Prostate gland (tissue), 2 donors: Measurements from ENCODE around the gene CKAP5. TPM values are rescaled to one million over a fixed set of nuclear protein-coding genes. Genes with fewer than 3 reads are reported as not detected.

Source experiments
- DNase-seq: peaks from one replicate; pipeline ENCODE4 v3.0.0-alpha.2; 2019; ENCODE audit warnings: low spot score
- H3K27ac ChIP-seq, 2 donors: fragments of 200-600 bp; sonication (generic); 2 replicates each; pipeline ENCODE4 v1.5.1; 2017 to 2019
- H3K27me3 ChIP-seq: fragments of 200-600 bp; sonication (generic); replicated peaks from 2 replicates; pipeline ENCODE4 v1.5.1; 2019; ENCODE audit not compliant: insufficient read depth
- H3K36me3 ChIP-seq, 2 donors: fragments of 200-600 bp; sonication (generic); 1 replicate in 1 of 2; 2 replicates in 1 of 2; pipeline versions ENCODE4 v1.5.1 to v1.8.1; 2017 to 2019
- H3K4me1 ChIP-seq: fragments of 200-600 bp; sonication (generic); replicated peaks from 2 replicates; pipeline ENCODE4 v1.5.1; 2019
- H3K4me3 ChIP-seq, 2 donors: fragments of 200-600 bp; sonication (generic); 2 replicates each; pipeline ENCODE4 v1.5.1; 2017 to 2019
- H3K9me3 ChIP-seq: fragments of 200-600 bp; sonication (generic); 2 replicates; pipeline ENCODE4 v1.5.1; 2017
- POLR2A ChIP-seq: fragments of 450-650 bp; IDR thresholded peaks from one replicate; pipeline ENCODE4 v1.6.1; 2016; ENCODE audit warnings: antibody characterized with exemption, mild to moderate bottlenecking
- POLR2AphosphoS5 ChIP-seq: sonication (generic); formaldehyde crosslinking; IDR thresholded peaks from one replicate; pipeline ENCODE4 v1.6.1; 2017; ENCODE audit warnings: antibody characterized with exemption
- WGBS: methylation state at CpG from one replicate; pipeline ENCODE4 v1.1.5; 2018; 5-methylcytosine and 5-hydroxymethylcytosine counted together
- intact Hi-C: fragments of 100-400 bp; cut with DNase I; formaldehyde crosslinking; loops from one replicate; pipeline ENCODE4 v1.14.2; 2022
- total RNA-seq, 2 donors: library from RNA; depleted of rRNA; stranded (reverse); fragments of >200 nt; gene quantifications; one replicate each; pipeline ENCODE4 v1.1.0, GENCODE V29; 2016
- TF ChIP-seq, protein P1 (sequence below), 4 experiments: fragments of 200-600 bp in 2 of 4; fragments of 450-650 bp in 2 of 4; sonication (generic) in 2 of 4; IDR thresholded peaks; 1 replicate in 3 of 4; 2 replicates in 1 of 4; pipeline ENCODE4 v1.5.1; 2016 to 2019; ENCODE audit warnings: antibody characterized with exemption in 4 of 4, mild to moderate bottlenecking in 2 of 4, moderate library complexity in 2 of 4

The CKAP5 gene
- total RNA-seq, 2 donors from 2014 or later, result 31.6 to 58.8 TPM

DNA sequence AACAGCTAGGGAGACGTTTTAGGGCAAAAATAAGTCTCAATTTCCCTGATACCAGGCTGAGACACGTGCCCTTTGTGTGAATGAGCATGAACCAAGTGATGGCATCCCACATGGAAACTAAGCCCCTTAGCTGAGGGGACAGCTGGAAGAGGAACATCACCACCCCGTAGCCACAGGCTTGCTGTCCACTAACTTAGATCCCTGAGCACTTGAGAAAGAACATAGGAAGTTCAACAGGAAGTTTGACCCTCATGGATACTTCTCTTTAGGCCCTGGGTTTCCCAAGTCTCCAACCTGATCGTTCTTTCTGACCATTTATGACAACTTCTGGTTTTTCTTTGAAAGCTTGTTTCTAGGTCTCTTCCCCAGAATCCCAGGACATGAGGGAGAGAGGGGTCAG is 11.6 kb upstream of the CKAP5 start:
- H3K4me3 ChIP-seq, result no peak overlapping the region
- H3K36me3 ChIP-seq, result no peaks in the 10 kb centered on the region
- intact Hi-C loops, result no loop called here
- H3K27me3 ChIP-seq, result no peaks in the 10 kb centered on the region
- no peak for DNase-seq
- WGBS, result 77% methylated on average over 4 of the region's 4 CpGs
- TF ChIP-seq POLR2A (no peak), POLR2AphosphoS5 (no peak)
- TF ChIP-seq, protein P1, sequence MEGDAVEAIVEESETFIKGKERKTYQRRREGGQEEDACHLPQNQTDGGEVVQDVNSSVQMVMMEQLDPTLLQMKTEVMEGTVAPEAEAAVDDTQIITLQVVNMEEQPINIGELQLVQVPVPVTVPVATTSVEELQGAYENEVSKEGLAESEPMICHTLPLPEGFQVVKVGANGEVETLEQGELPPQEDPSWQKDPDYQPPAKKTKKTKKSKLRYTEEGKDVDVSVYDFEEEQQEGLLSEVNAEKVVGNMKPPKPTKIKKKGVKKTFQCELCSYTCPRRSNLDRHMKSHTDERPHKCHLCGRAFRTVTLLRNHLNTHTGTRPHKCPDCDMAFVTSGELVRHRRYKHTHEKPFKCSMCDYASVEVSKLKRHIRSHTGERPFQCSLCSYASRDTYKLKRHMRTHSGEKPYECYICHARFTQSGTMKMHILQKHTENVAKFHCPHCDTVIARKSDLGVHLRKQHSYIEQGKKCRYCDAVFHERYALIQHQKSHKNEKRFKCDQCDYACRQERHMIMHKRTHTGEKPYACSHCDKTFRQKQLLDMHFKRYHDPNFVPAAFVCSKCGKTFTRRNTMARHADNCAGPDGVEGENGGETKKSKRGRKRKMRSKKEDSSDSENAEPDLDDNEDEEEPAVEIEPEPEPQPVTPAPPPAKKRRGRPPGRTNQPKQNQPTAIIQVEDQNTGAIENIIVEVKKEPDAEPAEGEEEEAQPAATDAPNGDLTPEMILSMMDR (IDR thresholded peaks at IDR 0.05), result no peak
- no peak overlapping the region for H3K27ac ChIP-seq
- no peaks in the 10 kb centered on the region for H3K9me3 ChIP-seq
- no peaks in the 10 kb centered on the region for H3K4me1 ChIP-seq

DNA sequence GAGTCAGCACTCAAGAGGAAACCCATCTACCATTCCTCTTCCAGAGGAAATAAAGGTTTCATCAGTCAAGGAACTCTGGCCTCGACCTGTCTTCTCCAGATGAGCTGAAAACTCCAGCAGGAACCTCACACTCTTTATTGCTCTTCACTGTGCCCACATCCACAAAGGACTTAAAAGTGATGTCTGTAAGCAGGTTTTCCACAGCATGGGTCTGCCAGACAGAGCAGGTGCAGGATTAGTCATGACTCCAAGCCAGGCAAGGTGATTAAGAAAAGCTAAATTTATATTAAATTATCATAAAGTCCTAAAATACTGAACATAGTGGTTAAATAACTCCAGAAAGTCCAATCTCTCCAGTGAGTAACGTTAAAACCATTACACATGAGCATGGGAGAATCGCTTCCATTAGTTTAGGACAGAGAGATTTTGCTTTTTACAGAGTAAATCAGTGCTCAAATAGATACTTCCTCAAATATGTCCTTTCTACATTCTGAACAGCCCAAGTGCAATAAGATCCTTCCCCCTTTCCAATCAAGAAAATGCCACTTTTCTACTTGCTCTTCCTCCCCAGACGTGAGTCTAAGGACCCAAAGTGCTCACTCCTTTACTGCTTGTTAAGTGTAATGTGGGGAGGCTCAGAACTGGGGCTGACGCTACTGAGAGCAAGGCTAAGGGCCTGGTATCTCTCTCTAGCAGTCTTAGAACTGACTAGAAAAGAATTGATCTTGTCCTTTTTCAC is 10.7 kb upstream of the CKAP5 start:
- 68% methylated on average over 5 of the region's 5 CpGs for WGBS
- TF ChIP-seq POLR2AphosphoS5 (no peak), POLR2A (no peak)
- TF ChIP-seq, protein P1 (IDR thresholded peaks at IDR 0.05), result no peak
- Histone ChIP-seq H3K9me3 (no peaks in the 10 kb centered on the region), H3K36me3 (no peaks in the 10 kb centered on the region), H3K27ac (no peak overlapping the region), H3K27me3 (no peaks in the 10 kb centered on the region), H3K4me3 (no peak overlapping the region), H3K4me1 (no peaks in the 10 kb centered on the region)
- no peak for DNase-seq
- intact Hi-C loops, result no loop called here

DNA sequence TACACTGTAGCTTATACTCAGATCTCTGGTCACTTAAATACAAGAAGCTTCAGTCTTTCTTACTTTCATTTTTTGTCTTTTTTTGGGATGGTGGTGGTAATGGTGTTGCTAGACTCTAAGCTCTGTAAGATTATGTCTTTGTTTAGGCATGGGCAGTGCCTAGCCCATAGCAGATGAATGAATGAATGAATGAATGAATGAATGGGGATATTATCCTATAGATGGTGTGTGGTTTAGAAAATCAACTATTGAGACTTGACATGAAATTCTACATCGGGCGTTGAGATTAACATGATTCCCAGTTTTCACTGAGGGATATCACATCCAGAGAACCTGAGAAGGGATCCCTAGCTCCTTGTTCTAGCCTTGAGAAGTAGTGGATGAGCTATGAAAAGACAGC is 9.8 kb upstream of the CKAP5 start:
- no peaks in the 10 kb centered on the region for H3K27me3 ChIP-seq
- H3K27ac ChIP-seq, result no peak overlapping the region
- intact Hi-C loops, result no loop called here
- DNase-seq, result no peak
- WGBS, result 88% methylated on average over 2 of the region's 2 CpGs
- no peak overlapping the region for H3K4me3 ChIP-seq
- H3K4me1 ChIP-seq, result no peaks in the 10 kb centered on the region
- no peak for TF ChIP-seq POLR2AphosphoS5
- TF ChIP-seq POLR2A, result no peak
- TF ChIP-seq, protein P1 (IDR thresholded peaks at IDR 0.05), result no peak
- H3K36me3 ChIP-seq, result no peaks in the 10 kb centered on the region
- no peaks in the 10 kb centered on the region for H3K9me3 ChIP-seq

DNA sequence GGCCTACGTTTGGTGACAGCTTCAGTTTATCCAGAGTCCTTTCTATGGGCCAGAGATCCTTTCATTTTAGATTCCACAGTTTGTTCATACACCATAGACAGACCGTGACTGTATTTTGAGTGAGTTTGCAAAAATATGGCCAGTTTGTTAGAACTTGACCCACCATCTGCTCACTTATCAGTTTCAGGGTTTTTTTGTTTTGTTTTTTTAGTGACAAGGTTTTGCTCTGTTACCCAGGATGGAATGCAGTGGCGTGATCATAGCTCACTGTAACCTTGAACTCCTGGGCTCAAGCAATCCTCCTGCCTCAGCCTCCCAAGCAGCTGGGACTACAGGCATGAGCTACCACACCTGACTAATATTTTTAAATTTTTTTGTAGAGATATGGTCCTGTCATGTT is 9.1 kb upstream of the CKAP5 start:
- intact Hi-C loops, result no loop called here
- H3K9me3 ChIP-seq, result no peaks in the 10 kb centered on the region
- H3K4me1 ChIP-seq, result no peaks in the 10 kb centered on the region
- H3K4me3 ChIP-seq, result no peak overlapping the region
- no peaks in the 10 kb centered on the region for H3K27me3 ChIP-seq
- TF ChIP-seq, protein P1 (IDR thresholded peaks at IDR 0.05), result no peak
- TF ChIP-seq POLR2A, result no peak
- H3K36me3 ChIP-seq, result no peaks in the 10 kb centered on the region
- no peak for DNase-seq
- WGBS, result 93% methylated on average over 3 of the region's 3 CpGs
- H3K27ac ChIP-seq, result no peak overlapping the region

DNA sequence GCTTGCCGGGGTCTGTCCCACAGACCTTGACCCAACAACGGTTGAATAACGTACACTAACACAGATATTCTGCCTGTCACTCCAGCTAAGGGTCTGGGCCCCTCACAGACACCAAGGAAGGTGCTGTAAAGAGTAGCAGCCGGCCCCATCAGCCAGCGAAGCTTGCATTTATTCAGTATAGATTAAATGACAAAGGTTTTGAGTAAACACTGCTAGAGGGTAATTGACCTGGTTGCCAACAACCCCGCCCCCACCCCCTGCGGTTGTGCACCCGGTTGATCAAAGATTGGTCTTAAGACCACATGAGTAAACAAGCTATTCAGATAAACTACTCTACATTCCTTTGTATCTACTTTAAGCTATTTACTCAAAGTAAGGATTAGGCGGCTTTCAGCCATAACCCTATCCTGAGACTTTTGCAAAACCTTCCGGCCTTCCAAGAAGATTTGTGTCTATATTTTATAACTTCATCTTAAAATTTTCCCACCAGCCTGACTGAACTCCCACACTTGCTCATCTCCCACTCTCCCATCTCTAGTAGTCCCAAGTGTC is 4.8 kb upstream of the CKAP5 start:
- no peaks in the 10 kb centered on the region for H3K36me3 ChIP-seq
- TF ChIP-seq POLR2AphosphoS5 (no peak), POLR2A (no peak)
- TF ChIP-seq, protein P1 (IDR thresholded peaks at IDR 0.05), result no peak
- WGBS, result 56% methylated on average over 10 of the region's 10 CpGs

More for the DNA sequence above, 4.8 kb upstream of the CKAP5 start:
- Histone ChIP-seq H3K4me3 (no peak overlapping the region), H3K9me3 (no peaks in the 10 kb centered on the region), H3K27me3 (no peaks in the 10 kb centered on the region), H3K4me1 (no peaks in the 10 kb centered on the region), H3K27ac (no peak overlapping the region)
- intact Hi-C loops, result no loop called here
- DNase-seq, result no peak
